AG04450 (cell line): ENCODE data around the gene CDC6. TPM values are rescaled to one million over a fixed set of nuclear protein-coding genes. Genes with fewer than 3 reads are reported as not detected.

ENCODE experiments used
- CTCF ChIA-PET: fragments of 300-600, 350-600 bp; formaldehyde crosslinking; extraction: SDS; loops from one replicate; lab custom pipeline; 2022; ENCODE audit warnings: antibody characterized with exemption, inconsistent platforms; lab: Charles Lee
- POLR2A ChIA-PET: fragments of 350-600 bp; formaldehyde crosslinking; extraction: SDS; loops from one replicate; lab custom pipeline; 2021; ENCODE audit warnings: antibody characterized with exemption, inconsistent platforms; lab: Yijun Ruan, JAX
- DNase-seq: peaks from one replicate; pipeline ENCODE4 v3.0.0-alpha.2; 2011; ENCODE audit warnings: low read depth, low spot score
- H3K27ac ChIP-seq: one replicate; pipeline ENCODE4 v1.5.1; 2012; ENCODE audit warnings: low read depth, low read length, control low read depth
- H3K27me3 ChIP-seq: one replicate; pipeline ENCODE4 v1.6.0; 2012; ENCODE audit warnings: low read length; ENCODE audit not compliant: control insufficient read depth, insufficient read depth
- H3K4me3 ChIP-seq: 2 replicates; pipeline ENCODE4 v1.5.1; 2011; ENCODE audit warnings: mild to moderate bottlenecking, low read depth, low read length, control low read depth
- H3K9me3 ChIP-seq: 2 replicates; pipeline ENCODE4 v1.5.1; 2012; ENCODE audit warnings: low read length; ENCODE audit not compliant: control insufficient read depth, insufficient read depth
- polyA plus RNA-seq: library from polyadenylated mRNA; depleted of rRNA; stranded (reverse); fragments of >200 nt; gene quantifications from 2 replicates; pipeline ENCODE4 v1.2.3, GENCODE V29; 2011
- TF ChIP-seq, protein P1 (sequence below): IDR thresholded peaks from 2 replicates; pipeline ENCODE4 v1.5.1; 2011; ENCODE audit warnings: low read depth, low read length, control low read depth, inconsistent platforms

The CDC6 gene
- polyA plus RNA-seq, 1 experiment: 8.6 TPM

DNA sequence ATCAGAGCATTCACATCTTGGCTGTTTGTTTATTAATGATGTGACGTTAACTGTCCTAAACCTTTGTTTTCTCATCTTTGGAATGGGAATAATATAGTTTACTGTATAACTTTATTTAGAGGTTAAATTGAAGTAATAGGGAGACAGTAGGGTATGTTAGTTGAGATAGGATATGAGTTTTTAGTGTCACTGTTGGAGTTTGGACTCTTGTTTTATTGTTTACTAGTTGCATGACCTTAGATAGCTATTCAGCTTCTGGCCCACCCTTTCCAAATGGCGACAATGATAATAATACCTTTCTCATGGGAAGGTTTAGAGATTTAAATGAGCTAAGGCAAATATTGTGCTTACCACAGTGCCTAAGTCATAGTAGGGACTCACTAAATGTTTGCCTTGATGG is 28.2 kb upstream of the CDC6 start:
- TF ChIP-seq, protein P1, sequence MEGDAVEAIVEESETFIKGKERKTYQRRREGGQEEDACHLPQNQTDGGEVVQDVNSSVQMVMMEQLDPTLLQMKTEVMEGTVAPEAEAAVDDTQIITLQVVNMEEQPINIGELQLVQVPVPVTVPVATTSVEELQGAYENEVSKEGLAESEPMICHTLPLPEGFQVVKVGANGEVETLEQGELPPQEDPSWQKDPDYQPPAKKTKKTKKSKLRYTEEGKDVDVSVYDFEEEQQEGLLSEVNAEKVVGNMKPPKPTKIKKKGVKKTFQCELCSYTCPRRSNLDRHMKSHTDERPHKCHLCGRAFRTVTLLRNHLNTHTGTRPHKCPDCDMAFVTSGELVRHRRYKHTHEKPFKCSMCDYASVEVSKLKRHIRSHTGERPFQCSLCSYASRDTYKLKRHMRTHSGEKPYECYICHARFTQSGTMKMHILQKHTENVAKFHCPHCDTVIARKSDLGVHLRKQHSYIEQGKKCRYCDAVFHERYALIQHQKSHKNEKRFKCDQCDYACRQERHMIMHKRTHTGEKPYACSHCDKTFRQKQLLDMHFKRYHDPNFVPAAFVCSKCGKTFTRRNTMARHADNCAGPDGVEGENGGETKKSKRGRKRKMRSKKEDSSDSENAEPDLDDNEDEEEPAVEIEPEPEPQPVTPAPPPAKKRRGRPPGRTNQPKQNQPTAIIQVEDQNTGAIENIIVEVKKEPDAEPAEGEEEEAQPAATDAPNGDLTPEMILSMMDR: no peak
- ChIA-PET POLR2A (interaction anchor here (0.6 to 0.7 kb wide), 3 partner anchors 48 to 354 kb away, joined by 3 to 9 read pairs (median 3); no protein-coding TSS in a partner anchor), CTCF (interaction anchor here (0.9 to 1.6 kb wide), 3 partner anchors 41 to 57 kb away, joined by 3 to 8 read pairs (median 3); partner anchors contain the start of gene WIPF2)
- Histone ChIP-seq H3K9me3 (no peaks in the 10 kb centered on the region), H3K27me3 (no peaks in the 10 kb centered on the region), H3K4me3 (no peak overlapping the region), H3K27ac (no peak overlapping the region)
- no peak for DNase-seq

DNA sequence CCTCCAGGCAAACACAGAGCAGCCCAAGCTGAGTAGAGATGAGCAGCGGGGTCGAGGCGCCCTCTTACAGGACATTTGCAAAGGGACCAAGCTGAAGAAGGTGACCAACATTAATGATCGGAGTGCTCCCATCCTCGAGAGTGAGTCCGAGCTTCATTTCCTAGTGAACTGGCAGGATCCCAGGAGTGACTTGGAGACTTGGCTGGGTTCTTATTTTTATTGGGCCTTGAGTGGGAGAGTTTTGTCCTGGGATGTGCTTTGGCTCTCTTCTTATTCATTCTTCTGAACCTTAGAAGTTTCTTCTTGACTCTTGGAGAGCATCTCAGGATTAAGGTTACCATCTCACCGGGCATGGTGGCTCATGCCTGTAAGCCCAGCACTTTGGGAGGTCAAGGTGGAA is 27.2 kb upstream of the CDC6 start:
- CTCF ChIA-PET: interaction anchor here (1.2 to 1.6 kb wide), 2 partner anchors 42 to 45 kb away, joined by 3 to 8 read pairs; partner anchors contain the start of gene WIPF2
- Histone ChIP-seq H3K4me3 (no peak overlapping the region), H3K27ac (no peak overlapping the region), H3K27me3 (no peaks in the 10 kb centered on the region), H3K9me3 (no peaks in the 10 kb centered on the region)
- POLR2A ChIA-PET: no interaction called here
- no peak for DNase-seq
- TF ChIP-seq, protein P1: no peak

DNA sequence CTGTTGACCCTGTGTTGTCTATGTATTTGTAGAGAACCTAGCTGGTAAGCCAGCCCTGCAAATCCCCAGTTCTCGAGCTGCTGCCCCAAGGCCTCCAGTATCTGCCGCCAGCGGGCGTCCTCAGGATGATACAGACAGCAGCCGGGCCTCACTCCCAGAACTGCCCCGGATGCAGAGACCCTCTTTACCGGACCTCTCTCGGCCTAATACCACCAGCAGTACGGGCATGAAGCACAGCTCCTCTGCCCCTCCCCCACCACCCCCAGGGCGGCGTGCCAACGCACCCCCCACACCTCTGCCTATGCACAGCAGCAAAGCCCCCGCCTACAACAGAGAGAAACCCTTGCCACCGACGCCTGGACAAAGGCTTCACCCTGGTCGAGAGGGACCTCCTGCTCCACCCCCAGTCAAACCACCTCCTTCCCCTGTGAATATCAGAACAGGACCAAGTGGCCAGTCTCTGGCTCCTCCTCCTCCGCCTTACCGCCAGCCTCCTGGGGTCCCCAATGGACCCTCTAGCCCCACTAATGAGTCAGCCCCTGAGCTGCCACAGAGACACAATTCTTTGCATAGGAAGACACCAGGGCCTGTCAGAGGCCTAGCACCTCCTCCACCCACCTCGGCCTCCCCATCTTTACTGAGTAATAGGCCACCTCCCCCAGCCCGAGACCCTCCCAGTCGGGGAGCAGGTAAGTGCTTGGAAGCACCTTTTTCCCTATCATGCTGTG is 23.1 kb upstream of the CDC6 start:
- Histone ChIP-seq H3K4me3 (no peak overlapping the region), H3K27ac (no peak overlapping the region), H3K9me3 (no peaks in the 10 kb centered on the region), H3K27me3 (no peaks in the 10 kb centered on the region)
- TF ChIP-seq, protein P1: no peak
- ChIA-PET POLR2A (no interaction called here), CTCF (no interaction called here)
- DNase-seq: no peak

DNA sequence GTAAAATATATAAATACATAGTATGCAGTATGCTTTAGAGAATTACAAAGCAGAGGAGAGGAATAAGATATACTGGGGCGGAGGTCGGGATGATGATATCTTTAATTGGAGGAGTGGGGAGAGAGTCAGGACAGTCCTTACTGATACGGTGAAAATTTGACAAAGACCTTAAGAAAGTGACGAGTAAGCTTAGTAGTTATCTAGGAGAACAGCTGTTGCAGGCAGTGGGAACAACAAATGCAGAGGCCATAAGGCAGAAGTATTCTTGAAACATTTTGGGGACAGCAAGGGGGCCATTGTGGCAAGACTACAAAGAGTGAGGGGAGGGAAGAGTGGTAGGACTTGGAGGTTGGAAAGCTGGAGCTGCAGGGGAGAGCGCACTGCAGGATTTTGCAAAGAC is 22.3 kb upstream of the CDC6 start:
- no peaks in the 10 kb centered on the region for H3K9me3 ChIP-seq
- POLR2A ChIA-PET: no interaction called here
- CTCF ChIA-PET: no interaction called here
- TF ChIP-seq, protein P1: no peak
- DNase-seq: no peak
- no peak overlapping the region for H3K27ac ChIP-seq
- H3K4me3 ChIP-seq: no peak overlapping the region
- H3K27me3 ChIP-seq: no peaks in the 10 kb centered on the region

DNA sequence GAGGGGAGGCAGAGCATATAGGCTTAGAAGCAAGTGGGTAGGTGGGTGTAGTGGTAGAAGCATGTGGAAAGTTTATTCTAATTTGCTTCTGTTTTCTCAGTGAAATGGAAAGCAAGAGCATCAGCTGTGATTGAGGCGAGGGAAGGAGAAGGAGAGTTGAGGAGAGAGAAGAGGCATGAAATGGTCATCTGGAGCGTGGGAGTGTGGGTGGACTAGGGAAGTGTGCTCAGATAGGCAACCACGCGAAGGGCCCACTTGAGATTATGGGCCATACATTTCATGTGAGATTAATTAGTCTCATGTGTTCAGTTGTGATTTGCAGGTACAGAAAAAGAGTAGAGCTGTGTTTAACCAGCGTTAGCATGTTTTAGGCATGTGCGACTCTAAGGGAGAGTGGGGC is 20.8 kb upstream of the CDC6 start:
- DNase-seq: no peak
- H3K4me3 ChIP-seq: no peak overlapping the region
- ChIA-PET CTCF (interaction anchor here (0.6 to 1.9 kb wide), 3 partner anchors 22 to 88 kb away, joined by 3 to 6 read pairs (median 4); partner anchors contain the start of gene WIPF2), POLR2A (interaction anchor here (1.4 kb wide), 1 partner anchor 48 kb away, joined by 3 read pairs; no protein-coding TSS in a partner anchor)
- H3K27ac ChIP-seq: no peak overlapping the region
- no peaks in the 10 kb centered on the region for H3K9me3 ChIP-seq
- no peaks in the 10 kb centered on the region for H3K27me3 ChIP-seq
- TF ChIP-seq, protein P1: no peak
